GM12878 (cell line): ENCODE data around the gene MPC1L. TPM values are rescaled to one million over a fixed set of nuclear protein-coding genes. Genes with fewer than 3 reads are reported as not detected.

Experiments used
- ATAC-seq: fragments of 200-7000 bp; cut with Tn5 transposase; 3 replicates; pipeline ENCODE4 v1.9.1; 2020; ENCODE audit warnings: mild to moderate bottlenecking, moderate library complexity
- BruUV-seq: library from RNA; stranded (reverse); fragments of 400-500 nt; replicated peaks from 2 replicates; lab custom pipeline; 2021; lab: Mats Ljungman, UMichigan
- CTCF ChIA-PET: fragments of 300-600 bp; sonication (Branson Sonifier 250); formaldehyde crosslinking; extraction: SDS; loops from one replicate; lab custom pipeline; 2021; ENCODE audit warnings: inconsistent platforms; lab: Yijun Ruan, JAX
- POLR2A ChIA-PET: fragments of 350-600 bp; formaldehyde crosslinking; extraction: SDS; loops from one replicate; lab custom pipeline; 2021; ENCODE audit warnings: inconsistent platforms; lab: Charles Lee
- RAD21 ChIA-PET: fragments of 300-600 bp; sonication (Branson Sonifier 250); formaldehyde crosslinking; loops from one replicate; lab custom pipeline; 2023; ENCODE audit warnings: antibody characterized with exemption; ENCODE audit not compliant: unreplicated experiment; lab: Charles Lee
- SMC1A ChIA-PET: fragments of 300-600 bp; sonication (Branson Sonifier 250); formaldehyde crosslinking; loops from one replicate; lab custom pipeline; 2023; ENCODE audit not compliant: unreplicated experiment, uncharacterized antibody; lab: Charles Lee
- DNase-seq: peaks from one replicate; pipeline ENCODE4 v3.0.0-alpha.2; 2011; ENCODE audit warnings: low read depth, low spot score
- FAIRE-seq: peaks from 3 replicates; lab custom pipeline; 2011; peaks lifted over from hg19 to GRCh38; lab: Jason Lieb, UNC
- H2AFZ ChIP-seq: 2 replicates; pipeline ENCODE4 v1.6.0; 2011; ENCODE audit warnings: low read depth, low read length, control low read depth; ENCODE audit not compliant: control insufficient read depth
- H3K27ac ChIP-seq: 2 replicates; pipeline ENCODE4 v1.5.1; 2011; ENCODE audit warnings: control low read depth; ENCODE audit not compliant: control insufficient read depth, insufficient read depth
- H3K27me3 ChIP-seq, 2 experiments: replicated peaks in 1 of 2; 2 replicates each; pipeline versions ENCODE4 v1.6.0 to v1.6.1; 2011; ENCODE audit warnings: low read length in 1 of 2; ENCODE audit not compliant: control insufficient read depth in 2 of 2, insufficient read depth in 2 of 2
- H3K36me3 ChIP-seq, 2 experiments: 2 replicates each; pipeline ENCODE4 v1.5.1; 2011; ENCODE audit warnings: low read length in 1 of 2; ENCODE audit not compliant: control insufficient read depth in 2 of 2, insufficient read depth in 2 of 2
- H3K4me1 ChIP-seq: 2 replicates; pipeline ENCODE4 v1.6.1; 2011; ENCODE audit warnings: mild to moderate bottlenecking, low read length, moderate library complexity, mixed read lengths; ENCODE audit not compliant: control insufficient read depth, insufficient read depth
- H3K4me2 ChIP-seq: 2 replicates; pipeline ENCODE4 v1.6.0; 2011; ENCODE audit warnings: control low read depth; ENCODE audit not compliant: control insufficient read depth, insufficient read depth
- H3K4me3 ChIP-seq: fragments of 200-600 bp; sonication (generic); 2 replicates; pipeline ENCODE4 v1.5.1; 2016
- H3K79me2 ChIP-seq: 2 replicates; pipeline ENCODE4 v1.6.0; 2011; ENCODE audit warnings: low read length; ENCODE audit not compliant: control insufficient read depth, insufficient read depth
- H3K9ac ChIP-seq: 2 replicates; pipeline ENCODE4 v1.8.0; 2011; ENCODE audit warnings: low read length, control low read depth, mixed read lengths; ENCODE audit not compliant: control insufficient read depth, insufficient read depth
- H3K9me3 ChIP-seq: replicated peaks from 3 replicates; pipeline ENCODE4 v1.5.1; 2011; ENCODE audit warnings: mild to moderate bottlenecking, low read length; ENCODE audit not compliant: control insufficient read depth, insufficient read depth
- H4K20me1 ChIP-seq: 2 replicates; pipeline ENCODE4 v1.6.0; 2011; ENCODE audit not compliant: control insufficient read depth, insufficient read depth
- BRCA1 ChIP-seq: IDR thresholded peaks from 2 replicates; pipeline ENCODE4 v1.6.1; 2011; ENCODE audit warnings: low read depth, low read length, improper control_type of control experiment
- CEBPB ChIP-seq, 2 experiments: fragments of 150-350 bp in 1 of 2; IDR thresholded peaks; 2 replicates each; pipeline ENCODE4 v1.6.1; 2012 to 2014; ENCODE audit warnings: low read depth in 2 of 2, low read length in 2 of 2, borderline replicate concordance in 1 of 2, inconsistent platforms in 1 of 2
- DPF2 ChIP-seq: fragments of 450-650 bp; IDR thresholded peaks from 2 replicates; pipeline ENCODE4 v1.6.1; 2017; ENCODE audit warnings: mild to moderate bottlenecking
- HDGF ChIP-seq: fragments of 450-650 bp; IDR thresholded peaks from 2 replicates; pipeline ENCODE4 v1.6.1; 2016; ENCODE audit warnings: antibody characterized with exemption
- IKZF1 ChIP-seq: fragments of 450-650 bp; conservative IDR thresholded peaks from 2 replicates; pipeline ENCODE4 v1.6.1; 2017; ENCODE audit warnings: antibody characterized with exemption, mild to moderate bottlenecking
- MTA2 ChIP-seq: fragments of 450-650 bp; IDR thresholded peaks from 2 replicates; pipeline ENCODE4 v1.6.1; 2016; ENCODE audit warnings: low read depth, mild to moderate bottlenecking, moderate library complexity
- NFYA ChIP-seq: IDR thresholded peaks from 2 replicates; pipeline ENCODE4 v1.6.1; 2011; ENCODE audit warnings: low read depth, mild to moderate bottlenecking, low read length, improper control_type of control experiment, borderline replicate concordance
- NR2C2 ChIP-seq: IDR thresholded peaks from 2 replicates; pipeline ENCODE4 v1.6.1; 2011; ENCODE audit warnings: borderline replicate concordance, low read depth; ENCODE audit not compliant: control insufficient read depth, insufficient read length
- NRF1 ChIP-seq: conservative IDR thresholded peaks from 2 replicates; pipeline ENCODE4 v1.6.1; 2011; ENCODE audit warnings: mild to moderate bottlenecking, low read depth, low read length, improper control_type of control experiment
- RCOR1 ChIP-seq: conservative IDR thresholded peaks from 2 replicates; pipeline ENCODE4 v1.6.1; 2012; ENCODE audit warnings: low read depth, low read length, improper control_type of control experiment
- SIN3A ChIP-seq: IDR thresholded peaks from 2 replicates; pipeline ENCODE4 v1.6.1; 2012; ENCODE audit warnings: low read depth, low read length, improper control_type of control experiment
- SMC3 ChIP-seq: IDR thresholded peaks from 2 replicates; pipeline ENCODE4 v1.6.1; 2011; ENCODE audit warnings: low read length, improper control_type of control experiment, borderline replicate concordance
- YY1 ChIP-seq: IDR thresholded peaks from 2 replicates; pipeline ENCODE4 v1.6.1; 2011; ENCODE audit warnings: low read depth, mild to moderate bottlenecking, low read length
- ZNF24 ChIP-seq: fragments of 450-650 bp; IDR thresholded peaks from 2 replicates; pipeline ENCODE4 v1.6.1; 2017; ENCODE audit warnings: antibody characterized with exemption, mild to moderate bottlenecking
- WGBS: methylation state at CpG from one replicate; pipeline ENCODE4 v1.1.6; 2016; ENCODE audit warnings: low lambda C conversion rate; ENCODE audit not compliant: insufficient replicate concordance, insufficient coverage; ENCODE audit errors: missing lambda C conversion rate; 5-methylcytosine and 5-hydroxymethylcytosine counted together
- in situ Hi-C: fragments of 300-500 bp; cut with MboI; formaldehyde crosslinking; loops from 9 replicates; pipeline ENCODE4 v1.14.3; 2018; ENCODE audit warnings: mixed read lengths
- intact Hi-C: fragments of 100-400 bp; cut with micrococcal nuclease; formaldehyde crosslinking; loops from one replicate; pipeline ENCODE4 v1.14.2; 2022; ENCODE audit not compliant: unreplicated experiment
- polyA plus RNA-seq, 11 experiments: library from polyadenylated mRNA; depleted of rRNA in 4 of 11; unstranded in 6 of 11; stranded (reverse) in 5 of 11; fragments of >200 nt; fragmentation: Nextera tagmentation in 4 of 11; fragmentation: Illumina TruSeq in 1 of 11; extraction: Ambion mirVana in 4 of 11; extraction: Trizol in 1 of 11; gene quantifications; 1 replicate in 1 of 11; 2 replicates in 10 of 11; pipeline versions ENCODE4 v1.2.1 to v1.2.3, GENCODE V29; 2011 to 2016; ENCODE audit warnings: inconsistent platforms in 2 of 11, missing spikeins in 2 of 11, low read depth in 1 of 11
- total RNA-seq, 4 experiments: library from RNA; depleted of rRNA in 3 of 4; stranded (reverse); fragments of >200 nt in 3 of 4; fragmentation: Illumina TruSeq in 1 of 4; extraction: Trizol in 1 of 4; gene quantifications; 2 replicates each; pipeline versions ENCODE4 v1.2.1 to v1.2.3, GENCODE V29; 2013 to 2021
- TF ChIP-seq, protein P1 (sequence below), 3 experiments: IDR thresholded peaks in 2 of 3; conservative IDR thresholded peaks in 1 of 3; 2 replicates each; pipeline ENCODE4 v1.5.1; 2011; ENCODE audit warnings: low read depth in 3 of 3, low read length in 3 of 3, mild to moderate bottlenecking in 3 of 3, control low read depth in 2 of 3, moderate library complexity in 2 of 3, inconsistent platforms in 1 of 3, mixed read lengths in 1 of 3; ENCODE audit not compliant: control insufficient read depth in 2 of 3, insufficient read depth in 1 of 3; ENCODE audit errors: extremely low read depth in 1 of 3
- TF ChIP-seq, protein P2 (sequence below): fragments of 450-650 bp; IDR thresholded peaks from 2 replicates; pipeline ENCODE4 v1.6.1; 2018; ENCODE audit warnings: mild to moderate bottlenecking, low read depth, moderate library complexity; ENCODE audit not compliant: partially characterized antibody
- TF ChIP-seq, protein P3 (sequence below): IDR thresholded peaks from 2 replicates; pipeline ENCODE4 v1.6.1; 2011; ENCODE audit warnings: low read depth, mild to moderate bottlenecking, low read length, moderate library complexity, borderline replicate concordance; ENCODE audit errors: extremely low read depth
- TF ChIP-seq, protein P4 (sequence below): IDR thresholded peaks from 2 replicates; pipeline ENCODE4 v1.6.1; 2012; ENCODE audit warnings: low read depth, low read length, improper control_type of control experiment

MPC1L gene
- total and polyA plus RNA-seq, 10 of the 15 experiments (the other 5 are each of a cell fraction or from before 2014, with no cell fraction given) = not detected

DNA sequence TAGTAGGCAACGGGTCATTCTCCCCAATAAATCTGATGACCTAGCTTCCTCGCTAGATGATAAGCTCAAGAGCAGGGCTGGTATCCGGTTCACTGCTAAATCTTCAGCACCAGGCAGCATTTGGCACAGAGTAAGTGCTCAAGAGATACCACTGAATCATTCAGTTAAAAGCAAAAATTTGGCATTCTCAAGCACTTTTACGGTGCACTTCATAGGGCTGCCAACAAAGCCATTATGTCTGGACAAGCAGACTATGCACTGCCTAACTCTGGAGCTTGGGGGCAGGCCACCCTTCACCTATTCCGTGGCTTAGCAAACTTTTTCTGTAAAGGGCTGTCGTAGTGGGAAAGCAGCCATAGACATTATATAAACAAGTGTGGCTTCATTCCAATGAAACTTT, 47.9 kb downstream of the MPC1L start:
- no peaks in the 10 kb centered on the region for H3K79me2 ChIP-seq
- no peak overlapping the region for H2AFZ ChIP-seq
- no peak overlapping the region for H3K4me3 ChIP-seq
- H3K27me3 ChIP-seq = no peaks in the 10 kb centered on the region
- intact Hi-C loops = no loop called here
- no peaks in the 10 kb centered on the region for H4K20me1 ChIP-seq
- TF ChIP-seq, protein P1, sequence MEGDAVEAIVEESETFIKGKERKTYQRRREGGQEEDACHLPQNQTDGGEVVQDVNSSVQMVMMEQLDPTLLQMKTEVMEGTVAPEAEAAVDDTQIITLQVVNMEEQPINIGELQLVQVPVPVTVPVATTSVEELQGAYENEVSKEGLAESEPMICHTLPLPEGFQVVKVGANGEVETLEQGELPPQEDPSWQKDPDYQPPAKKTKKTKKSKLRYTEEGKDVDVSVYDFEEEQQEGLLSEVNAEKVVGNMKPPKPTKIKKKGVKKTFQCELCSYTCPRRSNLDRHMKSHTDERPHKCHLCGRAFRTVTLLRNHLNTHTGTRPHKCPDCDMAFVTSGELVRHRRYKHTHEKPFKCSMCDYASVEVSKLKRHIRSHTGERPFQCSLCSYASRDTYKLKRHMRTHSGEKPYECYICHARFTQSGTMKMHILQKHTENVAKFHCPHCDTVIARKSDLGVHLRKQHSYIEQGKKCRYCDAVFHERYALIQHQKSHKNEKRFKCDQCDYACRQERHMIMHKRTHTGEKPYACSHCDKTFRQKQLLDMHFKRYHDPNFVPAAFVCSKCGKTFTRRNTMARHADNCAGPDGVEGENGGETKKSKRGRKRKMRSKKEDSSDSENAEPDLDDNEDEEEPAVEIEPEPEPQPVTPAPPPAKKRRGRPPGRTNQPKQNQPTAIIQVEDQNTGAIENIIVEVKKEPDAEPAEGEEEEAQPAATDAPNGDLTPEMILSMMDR (IDR thresholded peaks at IDR 0.05 in 2 of 3, conservative IDR thresholded peaks at IDR 0.05 in 1 of 3; ENCODE audit: control insufficient read depth in 2 of 3, extremely low read depth in 1 of 3, insufficient read depth in 1 of 3, low read depth in 3 of 3, low read length in 3 of 3) = no peak
- TF ChIP-seq IKZF1 (no peak), NR2C2 (no peak), BRCA1 (no peak), MTA2 (no peak), RCOR1 (no peak), SMC3 (no peak), NFYA (no peak), CEBPB (IDR thresholded peaks at IDR 0.05; ENCODE audit: borderline replicate concordance in 1 of 2, low read depth in 2 of 2, low read length in 2 of 2) (no peak), DPF2 (no peak), SIN3A (no peak), NRF1 (no peak), HDGF (no peak), YY1 (no peak), ZNF24 (no peak)
- TF ChIP-seq, protein P2, sequence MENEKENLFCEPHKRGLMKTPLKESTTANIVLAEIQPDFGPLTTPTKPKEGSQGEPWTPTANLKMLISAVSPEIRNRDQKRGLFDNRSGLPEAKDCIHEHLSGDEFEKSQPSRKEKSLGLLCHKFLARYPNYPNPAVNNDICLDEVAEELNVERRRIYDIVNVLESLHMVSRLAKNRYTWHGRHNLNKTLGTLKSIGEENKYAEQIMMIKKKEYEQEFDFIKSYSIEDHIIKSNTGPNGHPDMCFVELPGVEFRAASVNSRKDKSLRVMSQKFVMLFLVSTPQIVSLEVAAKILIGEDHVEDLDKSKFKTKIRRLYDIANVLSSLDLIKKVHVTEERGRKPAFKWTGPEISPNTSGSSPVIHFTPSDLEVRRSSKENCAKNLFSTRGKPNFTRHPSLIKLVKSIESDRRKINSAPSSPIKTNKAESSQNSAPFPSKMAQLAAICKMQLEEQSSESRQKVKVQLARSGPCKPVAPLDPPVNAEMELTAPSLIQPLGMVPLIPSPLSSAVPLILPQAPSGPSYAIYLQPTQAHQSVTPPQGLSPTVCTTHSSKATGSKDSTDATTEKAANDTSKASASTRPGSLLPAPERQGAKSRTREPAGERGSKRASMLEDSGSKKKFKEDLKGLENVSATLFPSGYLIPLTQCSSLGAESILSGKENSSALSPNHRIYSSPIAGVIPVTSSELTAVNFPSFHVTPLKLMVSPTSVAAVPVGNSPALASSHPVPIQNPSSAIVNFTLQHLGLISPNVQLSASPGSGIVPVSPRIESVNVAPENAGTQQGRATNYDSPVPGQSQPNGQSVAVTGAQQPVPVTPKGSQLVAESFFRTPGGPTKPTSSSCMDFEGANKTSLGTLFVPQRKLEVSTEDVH = no peak
- TF ChIP-seq, protein P3, sequence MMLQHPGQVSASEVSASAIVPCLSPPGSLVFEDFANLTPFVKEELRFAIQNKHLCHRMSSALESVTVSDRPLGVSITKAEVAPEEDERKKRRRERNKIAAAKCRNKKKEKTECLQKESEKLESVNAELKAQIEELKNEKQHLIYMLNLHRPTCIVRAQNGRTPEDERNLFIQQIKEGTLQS = no peak
- TF ChIP-seq, protein P4, sequence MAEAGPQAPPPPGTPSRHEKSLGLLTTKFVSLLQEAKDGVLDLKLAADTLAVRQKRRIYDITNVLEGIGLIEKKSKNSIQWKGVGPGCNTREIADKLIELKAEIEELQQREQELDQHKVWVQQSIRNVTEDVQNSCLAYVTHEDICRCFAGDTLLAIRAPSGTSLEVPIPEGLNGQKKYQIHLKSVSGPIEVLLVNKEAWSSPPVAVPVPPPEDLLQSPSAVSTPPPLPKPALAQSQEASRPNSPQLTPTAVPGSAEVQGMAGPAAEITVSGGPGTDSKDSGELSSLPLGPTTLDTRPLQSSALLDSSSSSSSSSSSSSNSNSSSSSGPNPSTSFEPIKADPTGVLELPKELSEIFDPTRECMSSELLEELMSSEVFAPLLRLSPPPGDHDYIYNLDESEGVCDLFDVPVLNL = no peak
- DNase-seq (no peak), FAIRE-seq (no peak), ATAC-seq (no peak)
- ChIA-PET RAD21 (no interaction called here), POLR2A (no interaction called here), SMC1A (no interaction called here), CTCF (no interaction called here)
- H3K9ac ChIP-seq = no peak overlapping the region
- no peak overlapping the region for H3K27ac ChIP-seq
- H3K4me2 ChIP-seq = no peak overlapping the region
- peaks cover 8 to 17% of the 10 kb centered on the region in 2 experiments for H3K36me3 ChIP-seq
- no peaks in the 10 kb centered on the region for H3K4me1 ChIP-seq
- in situ Hi-C loops = no loop called here
- no TSS peak for BruUV-seq
- no peaks in the 10 kb centered on the region for H3K9me3 ChIP-seq
- 79% methylated on average over 6 of the region's 6 CpGs for WGBS
